Bronchial epithelial cell (primary cell): ENCODE results near the gene LRRC1. TPM values are rescaled to one million over a fixed set of nuclear protein-coding genes. Genes with fewer than 3 reads are reported as not detected.

Experiments used
- DNase-seq: peaks from one replicate; pipeline ENCODE4 v3.0.0-alpha.2; 2010; ENCODE audit warnings: low read depth
- FAIRE-seq: peaks from 2 replicates; lab custom pipeline; 2011; peaks lifted over from hg19 to GRCh38; lab: Jason Lieb, UNC
- H3K27me3 ChIP-seq: 2 replicates; pipeline ENCODE4 v1.5.1; 2011; ENCODE audit warnings: low read length; ENCODE audit not compliant: control insufficient read depth, insufficient read depth
- H3K36me3 ChIP-seq: 2 replicates; pipeline ENCODE4 v1.5.1; 2011; ENCODE audit warnings: low read length; ENCODE audit not compliant: control insufficient read depth, insufficient read depth
- H3K4me3 ChIP-seq: 2 replicates; pipeline ENCODE4 v1.5.1; 2011; ENCODE audit warnings: mild to moderate bottlenecking, low read depth, low read length, control low read depth
- CTCF ChIP-seq: IDR thresholded peaks from 2 replicates; pipeline ENCODE4 v1.5.1; 2011; ENCODE audit warnings: mild to moderate bottlenecking, moderate library complexity, low read length, control low read depth, inconsistent platforms; ENCODE audit not compliant: insufficient read depth, severe bottlenecking
- total RNA-seq: library from RNA; depleted of rRNA; stranded (reverse); fragments of >200 nt; gene quantifications from 2 replicates; pipeline ENCODE4 v1.2.1, GENCODE V29; 2014

LRRC1 gene
- total RNA-seq, 1 donor from 2014 or later: 19.7 TPM

- H3K27me3 ChIP-seq: no peaks in the 10 kb centered on the region
- peak overlapping the region; percentile 70 for H3K4me3 ChIP-seq
- no peak for TF ChIP-seq CTCF
- no peaks in the 10 kb centered on the region for H3K36me3 ChIP-seq
- FAIRE-seq (no peak), DNase-seq (no peak)
These were observed 1.9 kb upstream of the LRRC1 start for GRCh38 chr6:53792973-53793317.

- DNase-seq (peak; percentile 68), FAIRE-seq (no peak)
- H3K4me3 ChIP-seq: peak overlapping the region; percentile 70
- H3K27me3 ChIP-seq: no peaks in the 10 kb centered on the region
- peak; percentile 1 for TF ChIP-seq CTCF
- H3K36me3 ChIP-seq: no peaks in the 10 kb centered on the region
These were observed 1.3 kb upstream of the LRRC1 start for GRCh38 chr6:53793318-53794136.

GRCh38 chr6:53794137-53794719, 577 bp upstream of the LRRC1 start:
- FAIRE-seq (no peak), DNase-seq (peak; percentile 63)
- TF ChIP-seq CTCF: peak; percentile 32
- no peaks in the 10 kb centered on the region for H3K27me3 ChIP-seq
- H3K4me3 ChIP-seq: peak overlapping the region; percentile 70
- H3K36me3 ChIP-seq: no peaks in the 10 kb centered on the region

- no peaks in the 10 kb centered on the region for H3K27me3 ChIP-seq
- H3K36me3 ChIP-seq: no peaks in the 10 kb centered on the region
- H3K4me3 ChIP-seq: peak overlapping the region; percentile 70
- DNase-seq: peak; percentile 38
- FAIRE-seq: no peak
- TF ChIP-seq CTCF: no peak
These were observed 516 bp downstream of the LRRC1 start for GRCh38 chr6:53795340-53795701.

- TF ChIP-seq CTCF: no peak
- Histone ChIP-seq H3K27me3 (no peaks in the 10 kb centered on the region), H3K4me3 (peak overlapping the region; percentile 70), H3K36me3 (no peaks in the 10 kb centered on the region)
- FAIRE-seq (no peak), DNase-seq (no peak)
These were observed 1.1 kb downstream of the LRRC1 start for GRCh38 chr6:53795702-53796450.
